Peyer's patch (tissue), 4 donors: ENCODE data around the gene AEBP2.

ENCODE experiments used
- CTCF ChIP-seq, 6 experiments: fragments of 450-650 bp in 4 of 6; fragments of 200-600 bp in 2 of 6; sonication (generic) in 1 of 6; IDR thresholded peaks; one replicate each; pipeline ENCODE4 v1.5.1; 2017 to 2019; ENCODE audit warnings: antibody characterized with exemption in 6 of 6, mild to moderate bottlenecking in 3 of 6, moderate library complexity in 1 of 6
- POLR2A ChIP-seq, 2 donors: fragments of 450-650 bp; IDR thresholded peaks; one replicate each; pipeline ENCODE4 v1.5.1; 2017; ENCODE audit warnings: antibody characterized with exemption in 2 of 2, mild to moderate bottlenecking in 2 of 2, moderate library complexity in 2 of 2

DNA sequence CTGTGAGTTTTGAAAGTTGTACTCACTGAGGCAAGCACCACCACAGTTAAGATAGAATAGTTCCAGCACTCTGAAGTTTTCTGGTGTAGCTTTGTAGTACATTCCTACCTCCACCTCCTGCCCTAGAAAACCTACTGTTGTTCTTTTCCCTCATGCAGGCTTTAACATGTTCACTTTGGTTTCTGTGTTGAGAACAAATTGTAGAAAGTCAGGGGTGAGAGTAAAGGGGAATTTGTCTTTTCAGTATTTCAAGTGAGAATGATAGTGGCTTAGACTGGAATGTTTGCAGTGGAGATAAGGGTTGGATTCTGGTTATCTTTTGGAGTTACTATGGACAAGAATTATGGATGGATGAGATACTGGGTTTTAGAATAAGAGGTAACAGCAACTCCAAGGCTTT lies 67.2 kb downstream of the AEBP2 start:
- no peak for TF ChIP-seq CTCF (IDR thresholded peaks at IDR 0.05)
- no peak for TF ChIP-seq POLR2A (IDR thresholded peaks at IDR 0.05)
